ENCODE measurements around the gene PTPRE. TPM values are rescaled to one million over a fixed set of nuclear protein-coding genes. Genes with fewer than 3 reads are reported as not detected.

PTPRE gene
- total RNA-seq, 6 donors from 2014 or later, result 49.9 to 89.2 (median 64.2) TPM

- Histone ChIP-seq H3K27ac (no peak overlapping the region), H3K4me1 (peaks cover 0 to 6% (median 2%) of the 10 kb centered on the region in 4 donors), H3K36me3 (no peaks in the 10 kb centered on the region), H3K9me3 (no peaks in the 10 kb centered on the region), H3K4me3 (no peak overlapping the region), H3K27me3 (no peaks in the 10 kb centered on the region)
- ATAC-seq (ENCODE audit: low FRiP score in 2 of 2) (no peak), DNase-seq (peak in 1 of 2 donors; percentile 10)
- no peak for TF ChIP-seq POLR2AphosphoS5 (IDR thresholded peaks at IDR 0.05)
- no peak for TF ChIP-seq EP300 (IDR thresholded peaks at IDR 0.05)
- TF ChIP-seq CTCF (IDR thresholded peaks at IDR 0.05), result no peak
- TF ChIP-seq POLR2A (IDR thresholded peaks at IDR 0.05), result no peak
- WGBS, 2 donors, result 79 to 86% methylated on average over 2 to 3 of the region's 3 CpGs
These were observed 16.0 kb upstream of the PTPRE start for GRCh38 chr10:127890832-127891334.

- H3K9me3 ChIP-seq, result no peaks in the 10 kb centered on the region
- peaks cover 0 to 6% (median 2%) of the 10 kb centered on the region in 4 donors for H3K4me1 ChIP-seq
- ATAC-seq (ENCODE audit: low FRiP score in 2 of 2) (no peak), DNase-seq (no peak)
- H3K27ac ChIP-seq, result no peak within 1 kb of the TSS
- TF ChIP-seq POLR2AphosphoS5 (IDR thresholded peaks at IDR 0.05) (no peak), EP300 (IDR thresholded peaks at IDR 0.05) (no peak), CTCF (IDR thresholded peaks at IDR 0.05) (no peak), POLR2A (IDR thresholded peaks at IDR 0.05) (no peak)
- no peak within 1 kb of the TSS for H3K4me3 ChIP-seq
- no peaks in the 10 kb centered on the region for H3K27me3 ChIP-seq
- H3K36me3 ChIP-seq, result no peaks in the 10 kb centered on the region
These were observed 14.2 kb upstream of the PTPRE start, which contains the start of gene CLRN3 for GRCh38 chr10:127892743-127893142. Gene CLRN3, minus strand, starts transcription at chr10:127892941. Its CDS starts 157 bp downstream, at chr10:127892784.

- DNase-seq, result no peak
- Histone ChIP-seq H3K27ac (no peak overlapping the region), H3K27me3 (no peaks in the 10 kb centered on the region), H3K4me1 (peaks cover 0 to 6% (median 2%) of the 10 kb centered on the region in 4 donors), H3K9me3 (no peaks in the 10 kb centered on the region), H3K4me3 (no peak overlapping the region), H3K36me3 (no peaks in the 10 kb centered on the region)
- WGBS, 2 donors, result 73 to 85% methylated on average over 1 of the region's 1 CpG
- no peak for ATAC-seq (ENCODE audit: low FRiP score in 2 of 2)
- no peak for TF ChIP-seq POLR2AphosphoS5 (IDR thresholded peaks at IDR 0.05)
- no peak for TF ChIP-seq POLR2A (IDR thresholded peaks at IDR 0.05)
- no peak for TF ChIP-seq EP300 (IDR thresholded peaks at IDR 0.05)
- no peak for TF ChIP-seq CTCF (IDR thresholded peaks at IDR 0.05)
These were observed 12.8 kb upstream of the PTPRE start for GRCh38 chr10:127894146-127894545.

GRCh38 chr10:127896590-127896989, 10.3 kb upstream of the PTPRE start:
- ATAC-seq (ENCODE audit: low FRiP score in 2 of 2), result no peak
- Histone ChIP-seq H3K36me3 (no peaks in the 10 kb centered on the region), H3K9me3 (no peaks in the 10 kb centered on the region), H3K4me3 (no peak overlapping the region), H3K4me1 (no peaks in the 10 kb centered on the region), H3K27ac (no peak overlapping the region), H3K27me3 (no peaks in the 10 kb centered on the region)
- DNase-seq, result no peak
- TF ChIP-seq CTCF (IDR thresholded peaks at IDR 0.05), result no peak
- no peak for TF ChIP-seq POLR2AphosphoS5 (IDR thresholded peaks at IDR 0.05)
- no peak for TF ChIP-seq EP300 (IDR thresholded peaks at IDR 0.05)
- no peak for TF ChIP-seq POLR2A (IDR thresholded peaks at IDR 0.05)

GRCh38 chr10:127897177-127897576, 9.7 kb upstream of the PTPRE start:
- Histone ChIP-seq H3K27ac (no peak overlapping the region), H3K36me3 (no peaks in the 10 kb centered on the region), H3K4me1 (no peaks in the 10 kb centered on the region), H3K27me3 (no peaks in the 10 kb centered on the region), H3K9me3 (no peaks in the 10 kb centered on the region), H3K4me3 (no peak overlapping the region)
- ATAC-seq (ENCODE audit: low FRiP score in 2 of 2), result no peak
- TF ChIP-seq CTCF (IDR thresholded peaks at IDR 0.05), result no peak
- no peak for TF ChIP-seq EP300 (IDR thresholded peaks at IDR 0.05)
- no peak for TF ChIP-seq POLR2A (IDR thresholded peaks at IDR 0.05)
- TF ChIP-seq POLR2AphosphoS5 (IDR thresholded peaks at IDR 0.05), result no peak
- no peak for DNase-seq
- 84 to 89% methylated on average over 2 of the region's 2 CpGs for WGBS, 2 donors

Measured in upper lobe of left lung (tissue), 6 donors.